Chondrocyte (in vitro differentiated cells): ENCODE data around the gene ALG14. TPM values are rescaled to one million over a fixed set of nuclear protein-coding genes. Genes with fewer than 3 reads are reported as not detected.

Experiments
- DNase-seq: peaks from one replicate; pipeline ENCODE4 v3.0.0; 2021; ENCODE audit warnings: mixed read lengths, low spot score
- H3K27ac Mint-ChIP-seq: one replicate; pipeline ENCODE4 v1.8.0; 2021; ENCODE audit warnings: mild to moderate bottlenecking, moderate library complexity, mixed read lengths; ENCODE audit not compliant: unreplicated experiment
- H3K27me3 Mint-ChIP-seq: 2 replicates; pipeline ENCODE4 v1.8.0; 2021; ENCODE audit warnings: low read depth, mixed read lengths
- H3K36me3 Mint-ChIP-seq: 2 replicates; pipeline ENCODE4 v1.8.0; 2021; ENCODE audit warnings: low read depth, mixed read lengths
- H3K4me1 Mint-ChIP-seq: 2 replicates; pipeline ENCODE4 v1.8.0; 2021; ENCODE audit warnings: low read depth, mild to moderate bottlenecking, mixed read lengths
- H3K4me3 Mint-ChIP-seq: one replicate; pipeline ENCODE4 v1.8.0; 2021; ENCODE audit warnings: mild to moderate bottlenecking, moderate library complexity, mixed read lengths; ENCODE audit not compliant: unreplicated experiment
- H3K9me3 Mint-ChIP-seq: 2 replicates; pipeline ENCODE4 v1.8.0; 2021; ENCODE audit warnings: low read depth, mixed read lengths
- CTCF ChIP-seq: fragments of 200-600 bp; sonication (generic); IDR thresholded peaks from 2 replicates; pipeline ENCODE4 v1.5.0; 2021; ENCODE audit warnings: antibody characterized with exemption, mild to moderate bottlenecking, moderate library complexity
- total RNA-seq: library from RNA; stranded (reverse); gene quantifications from 3 replicates; pipeline ENCODE4 v1.2.1, GENCODE V29; 2021

Gene ALG14
- total RNA-seq, 1 donor from 2014 or later = 3.8 TPM

- no peak for TF ChIP-seq CTCF
- Mint-ChIP-seq H3K4me3 (no peak overlapping the region), H3K9me3 (no peaks in the 10 kb centered on the region), H3K36me3 (peaks cover 2% of the 10 kb centered on the region), H3K4me1 (peaks cover 22% of the 10 kb centered on the region), H3K27ac (no peak overlapping the region), H3K27me3 (no peaks in the 10 kb centered on the region)
- DNase-seq = no peak
Observed at GRCh38 chr1:94992863-94993563, 79.7 kb downstream of the ALG14 start.

- no peaks in the 10 kb centered on the region for H3K9me3 Mint-ChIP-seq
- H3K4me1 Mint-ChIP-seq = peaks cover 29% of the 10 kb centered on the region
- peaks cover 2% of the 10 kb centered on the region for H3K36me3 Mint-ChIP-seq
- DNase-seq = no peak
- H3K27me3 Mint-ChIP-seq = no peaks in the 10 kb centered on the region
- no peak overlapping the region for H3K4me3 Mint-ChIP-seq
- no peak overlapping the region for H3K27ac Mint-ChIP-seq
- no peak for TF ChIP-seq CTCF
Observed at GRCh38 chr1:94992161-94992560, 80.6 kb downstream of the ALG14 start.

GRCh38 chr1:94989911-94990473, 82.8 kb downstream of the ALG14 start:
- Mint-ChIP-seq H3K4me3 (no peak overlapping the region), H3K27ac (no peak overlapping the region), H3K4me1 (peaks cover 18% of the 10 kb centered on the region), H3K27me3 (no peaks in the 10 kb centered on the region), H3K9me3 (no peaks in the 10 kb centered on the region), H3K36me3 (peaks cover under 1% of the 10 kb centered on the region)
- TF ChIP-seq CTCF = no peak
- DNase-seq = no peak

- no peak for DNase-seq
- Mint-ChIP-seq H3K36me3 (no peaks in the 10 kb centered on the region), H3K4me3 (no peak overlapping the region), H3K27ac (no peak overlapping the region), H3K27me3 (no peaks in the 10 kb centered on the region), H3K9me3 (no peaks in the 10 kb centered on the region), H3K4me1 (peaks cover 16% of the 10 kb centered on the region)
- TF ChIP-seq CTCF = no peak
Observed at GRCh38 chr1:94989398-94989797, 83.4 kb downstream of the ALG14 start.

- peaks cover 14% of the 10 kb centered on the region for H3K4me1 Mint-ChIP-seq
- no peaks in the 10 kb centered on the region for H3K27me3 Mint-ChIP-seq
- no peak for TF ChIP-seq CTCF
- H3K9me3 Mint-ChIP-seq = no peaks in the 10 kb centered on the region
- no peak for DNase-seq
- no peaks in the 10 kb centered on the region for H3K36me3 Mint-ChIP-seq
- peak overlapping the region; percentile 3 for H3K27ac Mint-ChIP-seq
- H3K4me3 Mint-ChIP-seq = no peak overlapping the region
Observed at GRCh38 chr1:94988356-94988755, 84.4 kb downstream of the ALG14 start.
